Measurements from ENCODE around the gene RPRML.
"Not testable (repeated sequence)": the region's sequence is repeated elsewhere in the genome, so short reads cannot be mapped to it uniquely, and the experiment has no call there.

Gene RPRML

DNA sequence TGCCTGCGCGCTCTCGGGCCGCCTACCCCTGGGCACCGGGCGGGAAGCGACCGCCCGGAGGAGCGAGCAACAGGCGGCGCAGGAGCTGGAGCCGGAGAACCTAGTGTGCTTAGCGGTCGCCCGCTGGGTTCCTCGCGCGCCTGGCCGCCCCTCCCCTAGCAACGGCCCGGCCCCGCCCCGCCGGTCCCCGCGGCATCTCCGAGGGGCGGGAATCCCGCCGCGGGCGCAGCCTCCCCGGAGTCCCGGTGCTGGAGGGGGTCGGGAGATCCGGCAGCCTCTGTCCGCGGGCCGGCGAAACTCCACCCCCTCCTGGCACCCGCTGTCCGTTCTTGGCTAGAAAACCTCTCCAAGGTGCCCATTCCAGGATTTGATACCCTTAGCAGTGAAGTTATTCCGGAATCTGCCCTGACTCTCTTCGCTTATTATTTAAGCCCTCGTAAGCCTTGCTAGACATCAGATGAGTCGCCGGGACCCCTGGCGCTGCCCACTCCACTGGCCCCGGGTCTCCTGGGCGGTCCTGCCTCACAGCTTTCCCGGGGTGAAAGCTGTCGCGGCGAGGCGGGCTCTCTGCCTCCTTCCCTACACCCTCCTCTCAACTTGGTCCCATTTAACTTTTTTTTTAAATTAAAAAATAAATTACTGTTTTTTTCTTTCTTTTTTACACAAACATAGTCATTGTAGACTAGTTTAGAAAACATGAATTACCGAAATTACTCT, at the start of gene RPRML:
TSS of gene RPRML (minus strand) at position 107 of the 717 bp plus-strand sequence. CDS start 246 bp downstream, outside the sequence.
- no peak for FAIRE-seq

DNA sequence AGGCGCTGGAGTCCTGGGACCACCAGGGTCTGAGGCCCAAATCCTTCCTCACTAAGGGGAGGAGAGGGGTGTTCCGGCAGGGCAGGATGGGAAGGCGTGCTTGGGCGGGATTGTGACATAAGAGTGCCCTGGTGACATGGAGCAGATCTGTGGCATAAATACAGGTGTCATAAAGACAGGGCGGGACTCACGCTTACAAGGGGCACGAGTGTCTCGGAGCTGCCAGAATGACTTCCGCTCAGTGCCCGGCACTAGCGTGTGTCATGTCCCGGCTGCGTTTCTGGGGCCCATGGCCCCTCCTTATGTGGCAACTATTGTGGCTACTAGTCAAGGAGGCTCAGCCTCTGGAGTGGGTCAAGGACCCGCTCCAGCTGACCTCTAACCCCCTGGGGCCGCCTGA, 37.9 kb upstream of the RPRML start:
- FAIRE-seq = not testable (repeated sequence)

DNA sequence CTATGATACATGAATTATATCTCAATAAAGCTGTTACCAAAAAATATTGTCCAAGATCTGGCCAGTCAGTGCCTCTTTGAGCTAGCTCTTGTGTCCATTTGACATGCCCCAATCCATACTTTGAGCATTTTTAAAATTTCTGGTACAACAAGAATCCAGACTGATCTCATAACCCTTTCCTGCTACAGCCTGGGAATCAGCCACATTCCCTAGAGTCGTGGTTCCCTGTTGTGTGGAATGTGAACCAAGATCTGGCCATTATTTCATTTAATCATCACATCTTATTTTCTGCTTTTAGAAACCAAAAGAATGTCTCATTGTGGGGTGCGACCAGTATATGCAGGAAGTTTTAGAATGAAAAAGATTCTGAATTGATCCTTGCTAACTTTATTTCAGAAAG, 34.3 kb upstream of the RPRML start:
- FAIRE-seq = no peak

GRCh38 chr17:47012457-47012856, 33.4 kb upstream of the RPRML start:
- FAIRE-seq = no peak

DNA sequence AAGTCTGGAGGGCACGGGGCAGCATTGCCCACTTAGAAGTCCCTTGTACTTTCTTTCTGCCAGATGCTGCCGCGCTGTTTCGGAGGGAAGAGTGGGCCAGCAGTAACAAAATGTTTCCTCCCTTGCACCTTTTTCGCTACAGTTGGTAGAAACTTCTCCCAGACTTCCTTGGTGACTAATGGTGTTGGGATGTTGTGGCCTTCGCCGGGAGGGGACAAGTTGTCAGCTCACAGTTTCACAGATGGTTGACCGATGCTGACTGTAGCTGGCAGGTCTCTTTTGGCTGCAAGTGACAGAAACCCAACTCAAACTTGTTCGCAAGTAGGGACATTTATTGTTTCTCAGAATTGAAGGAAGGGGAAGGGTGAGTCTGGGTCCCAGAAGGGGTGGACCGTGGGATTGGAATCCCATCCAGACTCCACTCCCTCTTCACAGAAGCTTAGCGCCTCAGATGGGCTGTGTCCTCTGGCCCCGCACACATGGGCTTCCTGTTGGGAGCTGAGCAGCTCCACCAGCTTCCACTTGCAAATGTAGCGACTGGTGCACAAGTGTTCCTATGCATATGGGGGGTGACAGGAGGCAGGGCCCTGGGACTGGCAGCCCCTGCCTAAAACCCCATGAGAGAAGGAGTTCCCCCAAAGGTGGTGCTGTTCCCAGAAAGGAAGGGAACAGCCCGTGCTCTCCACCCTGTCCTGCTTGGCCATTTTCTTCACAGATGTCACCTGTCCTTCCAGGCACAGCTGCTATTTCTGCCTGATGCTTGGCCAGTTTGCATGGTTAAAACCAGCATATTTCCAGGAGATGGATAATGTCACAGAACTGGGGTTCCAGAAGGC, 30.9 kb upstream of the RPRML start:
- FAIRE-seq = no peak

- no peak for FAIRE-seq
Measured at GRCh38 chr17:47004906-47005305, 25.9 kb upstream of the RPRML start.

GRCh38 chr17:47003864-47004263, 24.8 kb upstream of the RPRML start:
- FAIRE-seq = not testable (repeated sequence)

DNA sequence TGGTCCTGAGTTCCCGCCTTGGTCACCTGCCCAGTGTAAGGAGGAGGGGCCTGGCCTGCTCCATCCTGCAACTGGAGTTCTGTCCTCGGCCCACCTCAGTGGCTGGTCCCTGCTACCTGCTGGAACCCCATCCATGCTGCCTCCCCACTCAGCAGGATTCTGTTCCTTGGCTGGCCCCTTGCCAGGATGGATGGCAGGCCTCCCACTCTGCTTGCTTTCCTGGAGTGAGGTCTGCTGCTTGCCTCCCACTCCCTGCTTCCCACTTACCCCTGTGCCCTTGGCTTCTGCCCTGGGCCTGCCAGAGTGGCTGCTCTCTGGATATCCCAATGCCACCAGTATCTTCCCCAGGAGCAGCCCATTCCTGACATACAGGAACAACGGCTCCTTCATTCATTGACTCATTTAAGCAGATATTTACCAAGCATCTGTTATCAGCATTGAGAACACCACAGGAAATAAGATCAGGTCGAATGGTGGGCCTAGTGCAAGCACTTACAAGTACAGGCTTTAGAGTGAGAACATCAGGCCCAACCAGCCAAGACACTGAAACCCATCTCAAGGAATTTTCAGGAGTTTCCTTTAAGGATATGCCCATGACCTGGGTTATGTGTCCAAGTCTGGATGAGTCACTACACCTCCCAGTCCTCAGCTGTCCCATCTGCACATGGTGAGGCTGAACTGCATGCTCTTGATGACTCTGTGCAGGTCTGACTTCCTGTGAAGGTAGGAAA, 17.0 kb upstream of the RPRML start:
- no peak for FAIRE-seq

GRCh38 chr17:46994993-46995392, 15.9 kb upstream of the RPRML start:
- no peak for FAIRE-seq

- FAIRE-seq = no peak
Measured at GRCh38 chr17:46991617-46992016, 12.6 kb upstream of the RPRML start.

DNA sequence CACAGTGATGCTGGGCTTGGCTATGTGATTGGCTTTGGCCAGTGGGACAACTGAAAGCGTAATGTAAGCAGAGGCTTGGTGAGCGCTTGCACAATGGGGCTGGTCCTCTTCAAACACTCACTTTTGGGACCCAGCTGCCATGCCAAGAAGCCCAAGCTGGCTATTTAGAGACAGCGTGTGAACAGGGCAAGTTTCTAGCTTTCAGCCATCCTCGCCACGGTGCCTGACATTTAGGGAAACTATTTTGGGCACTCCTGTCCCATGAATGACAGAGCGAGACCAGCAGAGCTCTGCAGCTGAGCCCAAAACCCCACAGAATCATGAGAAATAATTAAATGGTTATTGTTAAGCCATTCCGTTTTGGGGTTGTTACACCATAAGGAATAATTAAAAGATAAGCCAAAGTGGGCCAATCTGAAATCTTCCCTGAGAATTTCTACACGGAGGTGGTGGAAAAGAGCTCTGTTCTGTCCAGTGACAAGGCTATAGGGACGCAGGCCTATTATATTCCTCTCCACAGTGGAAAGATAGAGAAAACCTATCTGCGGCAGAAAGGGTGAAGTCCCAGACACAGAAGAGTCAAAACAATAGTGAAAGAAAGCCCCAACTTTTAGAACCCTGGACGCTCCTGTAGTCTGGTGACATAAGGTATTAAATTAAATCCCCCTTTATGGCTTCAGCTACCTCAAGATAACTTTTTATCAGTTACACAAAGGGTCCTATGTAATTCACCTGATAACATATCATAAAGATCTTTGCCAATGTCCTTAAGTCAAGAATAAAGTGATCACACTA, 10.8 kb upstream of the RPRML start:
- FAIRE-seq = no peak

DNA sequence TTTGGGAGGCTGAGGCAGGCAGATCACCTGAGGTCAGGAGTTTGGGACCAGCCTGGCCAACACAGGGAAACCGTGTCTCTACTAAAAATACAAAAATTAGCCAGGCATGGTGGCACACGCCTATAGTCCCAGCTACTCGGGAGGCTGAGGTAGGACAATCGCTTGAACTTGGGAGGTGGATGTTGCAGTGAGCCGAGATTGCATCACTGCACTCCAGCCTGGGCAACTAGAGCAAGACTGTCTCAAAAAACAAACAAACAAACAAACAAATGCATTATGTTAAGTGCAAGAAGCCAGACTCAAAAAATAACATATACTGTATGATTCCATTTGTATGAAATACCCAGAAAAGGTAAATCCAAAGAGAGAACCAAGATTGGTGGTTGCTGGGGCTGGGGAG, 8.9 kb upstream of the RPRML start:
- FAIRE-seq = not testable (repeated sequence)

DNA sequence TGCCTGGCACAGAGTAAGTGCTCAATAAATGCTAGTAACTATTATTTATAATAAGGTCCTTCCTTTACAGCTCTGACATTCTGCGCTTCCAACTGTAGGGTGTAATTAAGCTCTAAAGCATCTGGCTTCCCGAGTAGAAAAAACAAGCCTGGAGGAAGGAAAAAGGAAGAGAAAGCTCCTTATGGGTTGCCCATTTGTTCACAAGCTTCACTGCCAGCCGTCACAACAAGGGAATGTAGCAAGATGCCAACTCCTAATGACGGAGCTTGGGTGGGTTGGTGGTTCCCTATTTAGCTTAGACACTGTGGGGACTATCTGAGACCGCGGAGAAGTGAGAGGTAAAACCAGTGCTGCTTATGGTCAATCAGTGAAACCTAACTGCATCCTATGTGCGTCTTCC, 7.3 kb upstream of the RPRML start:
- FAIRE-seq = no peak

DNA sequence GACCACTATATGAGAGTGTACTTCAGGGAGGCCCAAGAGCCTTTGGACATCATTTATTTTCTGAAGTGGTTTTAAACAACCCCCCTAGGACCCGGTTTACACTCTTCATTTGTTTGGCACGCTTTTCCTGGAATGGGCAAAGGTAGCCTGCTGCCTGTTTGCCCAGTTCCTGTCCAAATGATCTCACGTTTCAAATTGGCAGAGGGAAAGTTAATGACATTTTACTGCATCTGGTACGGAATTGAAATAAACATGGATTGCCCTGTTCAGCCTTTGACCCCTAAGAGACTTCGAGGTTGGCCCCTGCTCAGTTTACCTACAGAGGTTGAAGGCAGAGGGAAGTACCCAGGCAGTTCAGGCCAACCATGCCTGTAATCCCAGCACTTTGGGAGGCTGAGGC, 5.8 kb upstream of the RPRML start:
- FAIRE-seq = no peak

DNA sequence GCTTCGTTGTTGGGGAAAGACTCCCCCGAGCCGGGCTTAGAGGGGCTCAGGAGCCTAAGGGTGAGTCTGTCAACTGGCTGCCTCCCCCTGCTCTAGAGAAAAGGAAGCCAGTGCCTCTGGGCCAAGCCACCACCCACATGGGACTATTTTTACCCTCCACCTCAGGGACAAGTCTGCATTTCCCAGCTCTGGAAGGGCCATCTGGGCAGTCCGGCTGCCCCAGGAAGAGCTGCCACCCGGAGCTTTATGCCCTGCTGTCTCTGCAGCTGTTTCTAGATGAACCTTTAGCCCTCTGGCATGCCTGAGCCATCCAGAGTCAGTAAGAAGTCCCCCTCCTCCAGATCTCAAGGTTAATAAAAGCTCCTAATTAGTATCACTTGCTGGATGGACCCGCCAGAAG, 5.3 kb upstream of the RPRML start:
- no peak for FAIRE-seq

- no peak for FAIRE-seq
Measured at GRCh38 chr17:46983782-46984181, 4.7 kb upstream of the RPRML start.

GRCh38 chr17:46982577-46982976, 3.5 kb upstream of the RPRML start:
- FAIRE-seq = no peak

DNA sequence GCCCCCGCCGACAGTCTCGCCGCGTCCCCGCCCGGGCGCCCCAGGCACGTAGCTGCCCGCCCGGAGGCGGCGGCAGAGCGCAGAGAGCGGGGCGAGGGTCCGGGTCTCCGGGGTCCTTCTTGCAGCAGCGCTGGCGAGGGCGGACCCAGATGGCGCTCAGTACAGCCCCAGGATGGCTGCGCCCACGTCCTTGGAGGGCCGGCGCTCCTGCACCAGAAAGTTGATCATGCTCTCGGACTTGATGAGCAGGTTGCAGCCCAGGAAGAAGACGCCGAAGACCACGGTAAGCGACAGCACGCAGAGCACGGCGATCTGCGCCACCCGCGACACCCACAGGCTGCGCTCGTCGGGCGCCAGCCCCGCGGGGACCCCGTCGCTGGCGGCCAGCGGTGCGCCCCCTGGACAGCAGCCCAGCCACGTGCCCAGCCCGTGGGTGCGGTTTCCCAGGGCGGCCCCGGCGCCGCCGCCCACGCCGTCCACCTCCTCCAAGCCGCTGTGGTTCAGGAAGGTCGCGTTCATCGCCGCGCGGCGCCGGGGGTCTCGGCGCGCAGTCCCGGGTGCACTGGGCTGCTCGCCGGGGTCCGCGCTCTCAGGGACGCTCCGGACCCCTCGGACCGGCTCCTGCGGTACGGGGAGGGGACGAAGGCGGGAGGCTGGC, 435 bp downstream of the RPRML start:
- no peak for FAIRE-seq

GRCh38 chr17:46977750-46978488, 1.1 kb downstream of the RPRML start:
- FAIRE-seq = no peak

DNA sequence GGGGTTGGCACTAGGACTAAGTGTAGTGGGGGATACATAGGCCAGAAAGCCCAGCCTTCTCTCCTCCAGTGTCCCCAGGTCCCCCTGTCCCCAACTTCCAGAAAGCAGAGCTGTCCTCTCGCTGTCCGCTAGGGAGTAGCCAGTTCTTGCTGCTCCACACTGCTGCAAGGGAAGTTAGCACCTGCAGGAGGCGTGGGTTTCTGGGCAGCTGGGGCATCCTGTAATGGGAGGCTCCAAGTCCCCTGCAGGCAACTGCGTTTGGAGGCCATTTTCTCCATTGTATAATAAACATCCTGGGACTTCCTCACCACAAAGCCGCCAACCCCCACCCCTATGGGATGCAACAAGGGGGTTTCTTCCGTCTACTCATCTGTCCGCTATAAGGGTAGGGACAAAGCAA, 1.7 kb downstream of the RPRML start:
- no peak for FAIRE-seq

GRCh38 chr17:46976626-46977270, 2.3 kb downstream of the RPRML start:
- no peak for FAIRE-seq

Measured in G401.6 (cell line).